CD14-positive monocyte (primary cell): ENCODE results near the gene NFKBIA. TPM values are rescaled to one million over a fixed set of nuclear protein-coding genes. Genes with fewer than 3 reads are reported as not detected.

Experiments used
- DNase-seq, 3 donors: peaks; one replicate each; pipeline ENCODE4 v3.0.0-alpha.2; 2011 to 2022
- H2AFZ ChIP-seq: 2 replicates; pipeline ENCODE4 v1.6.0; 2012; ENCODE audit warnings: mild to moderate bottlenecking, low read depth, low read length, inconsistent platforms; ENCODE audit not compliant: insufficient read depth, poor library complexity, severe bottlenecking
- H3K27ac ChIP-seq, 2 donors: 1 replicate in 1 of 2; 2 replicates in 1 of 2; pipeline ENCODE4 v1.5.1; 2012 to 2013; ENCODE audit warnings: low read length in 2 of 2, control low read depth in 1 of 2, inconsistent platforms in 1 of 2, low read depth in 1 of 2, mild to moderate bottlenecking in 1 of 2
- H3K27me3 ChIP-seq, 2 donors: one replicate each; pipeline versions ENCODE4 v1.6.0 to v1.6.1; 2011 to 2013; ENCODE audit warnings: low read length in 2 of 2; ENCODE audit not compliant: control insufficient read depth in 2 of 2, insufficient read depth in 2 of 2
- H3K36me3 ChIP-seq, 2 donors: replicated peaks in 1 of 2; 1 replicate in 1 of 2; 2 replicates in 1 of 2; pipeline versions ENCODE4 v1.5.1 to v1.6.1; 2012 to 2013; ENCODE audit warnings: low read length in 2 of 2, control low read depth in 1 of 2, inconsistent platforms in 1 of 2, mild to moderate bottlenecking in 1 of 2; ENCODE audit not compliant: insufficient read depth in 2 of 2, control insufficient read depth in 1 of 2
- H3K4me1 ChIP-seq, 2 donors: 1 replicate in 1 of 2; 2 replicates in 1 of 2; pipeline versions ENCODE4 v1.5.1 to v1.6.1; 2012 to 2013; ENCODE audit warnings: low read length in 2 of 2, control low read depth in 1 of 2, inconsistent platforms in 1 of 2, mild to moderate bottlenecking in 1 of 2, moderate library complexity in 1 of 2; ENCODE audit not compliant: insufficient read depth in 2 of 2, control insufficient read depth in 1 of 2
- H3K4me2 ChIP-seq: replicated peaks from 2 replicates; pipeline ENCODE3; 2012; ENCODE audit warnings: low read length, moderate library complexity, mild to moderate bottlenecking; ENCODE audit not compliant: poor library complexity, severe bottlenecking; ENCODE audit errors: extremely low read depth
- H3K4me3 ChIP-seq, 3 experiments: fragments of 200-600 bp in 1 of 3; sonication (generic) in 1 of 3; replicated peaks in 1 of 3; 1 replicate in 2 of 3; 2 replicates in 1 of 3; pipeline ENCODE4 v1.5.1; 2011 to 2013; ENCODE audit warnings: low read length in 3 of 3, mild to moderate bottlenecking in 3 of 3, control low read depth in 2 of 3, low read depth in 2 of 3, inconsistent platforms in 1 of 3, moderate library complexity in 1 of 3
- H3K79me2 ChIP-seq: 2 replicates; pipeline ENCODE4 v1.6.0; 2012; ENCODE audit warnings: mild to moderate bottlenecking, control low read depth, inconsistent platforms, low read length, moderate library complexity; ENCODE audit not compliant: insufficient read depth
- H3K9ac ChIP-seq: 2 replicates; pipeline ENCODE4 v1.6.0; 2017; ENCODE audit warnings: low read length, mild to moderate bottlenecking; ENCODE audit not compliant: insufficient read depth, poor library complexity, severe bottlenecking
- H3K9me3 ChIP-seq, 2 donors: replicated peaks in 1 of 2; 1 replicate in 1 of 2; 2 replicates in 1 of 2; pipeline versions ENCODE4 v1.5.1 to v1.6.1; 2012 to 2013; ENCODE audit warnings: low read length in 2 of 2, control low read depth in 1 of 2; ENCODE audit not compliant: control insufficient read depth in 1 of 2, insufficient read depth in 1 of 2
- H4K20me1 ChIP-seq: 2 replicates; pipeline ENCODE4 v1.6.0; 2012; ENCODE audit warnings: mild to moderate bottlenecking, low read length, control low read depth, moderate library complexity; ENCODE audit not compliant: insufficient read depth
- H3K27ac Mint-ChIP-seq, 7 donors: one replicate each; pipeline ENCODE4 v1.8.0; 2020; ENCODE audit warnings: mild to moderate bottlenecking in 7 of 7, mixed read lengths in 7 of 7, moderate library complexity in 6 of 7, inconsistent platforms in 2 of 7
- H3K27me3 Mint-ChIP-seq, 3 donors: one replicate each; pipeline ENCODE4 v1.8.0; 2021 to 2022; ENCODE audit warnings: low read depth in 3 of 3, mild to moderate bottlenecking in 3 of 3, mixed read lengths in 3 of 3, moderate library complexity in 3 of 3, inconsistent platforms in 1 of 3
- H3K36me3 Mint-ChIP-seq, 2 donors: one replicate each; pipeline ENCODE4 v1.8.0; 2020; ENCODE audit warnings: mixed read lengths in 2 of 2, inconsistent platforms in 1 of 2, mild to moderate bottlenecking in 1 of 2
- H3K4me1 Mint-ChIP-seq: one replicate; pipeline ENCODE4 v1.8.0; 2020; ENCODE audit warnings: mild to moderate bottlenecking, mixed read lengths
- H3K4me3 Mint-ChIP-seq, 2 donors: one replicate each; pipeline ENCODE4 v1.8.0; 2020; ENCODE audit warnings: mild to moderate bottlenecking in 2 of 2, mixed read lengths in 2 of 2, moderate library complexity in 1 of 2
- H3K9me3 Mint-ChIP-seq, 7 donors: one replicate each; pipeline ENCODE4 v1.8.0; 2020 to 2022; ENCODE audit warnings: mixed read lengths in 7 of 7, mild to moderate bottlenecking in 6 of 7, moderate library complexity in 6 of 7, inconsistent platforms in 2 of 7
- CTCF ChIP-seq: fragments of 200-600 bp; IDR thresholded peaks from one replicate; pipeline ENCODE4 v1.8.0; 2022; ENCODE audit warnings: antibody characterized with exemption, mild to moderate bottlenecking
- WGBS: methylation state at CpG from one replicate; pipeline ENCODE4 v1.1.5; 2013; ENCODE audit warnings: missing lambda C conversion rate; ENCODE audit not compliant: insufficient coverage; 5-methylcytosine and 5-hydroxymethylcytosine counted together
- intact Hi-C, 2 donors: fragments of 100-400 bp; cut with micrococcal nuclease; formaldehyde crosslinking; loops; one replicate each; pipeline versions ENCODE4 v1.15.0 to v1.15.1; 2023
- polyA plus RNA-seq, 3 donors: library from polyadenylated mRNA; depleted of rRNA in 1 of 3; unstranded in 2 of 3; stranded (reverse) in 1 of 3; fragments of 300-500 nt in 2 of 3; fragments of >200 nt in 1 of 3; fragmentation: Illumina TruSeq in 2 of 3; gene quantifications; 1 replicate in 2 of 3; 2 replicates in 1 of 3; pipeline ENCODE4 v1.2.3, GENCODE V29; 2012 to 2021

NFKBIA gene
- polyA plus RNA-seq, 3 donors = 868 to 4,739 (median 935) TPM

- H3K27ac ChIP-seq = no peak overlapping the region
- Mint-ChIP-seq H3K27me3 (peaks cover 0 to 7% (median 4%) of the 10 kb centered on the region in 3 donors), H3K9me3 (no peaks in the 10 kb centered on the region), H3K4me3 (no peak overlapping the region), H3K36me3 (no peaks in the 10 kb centered on the region), H3K27ac (no peak overlapping the region), H3K4me1 (peaks cover 12% of the 10 kb centered on the region)
- H3K4me1 ChIP-seq = no peaks in the 10 kb centered on the region
- no peak overlapping the region for H2AFZ ChIP-seq
- DNase-seq = no peak
- no peaks in the 10 kb centered on the region for H3K79me2 ChIP-seq
- intact Hi-C loops = loop anchor here (5.0 to 10.0 kb wide), 2 partner anchors 276 to 433 kb away; partner anchors contain the start of gene SRP54 (in 1 of the 2)
- H3K4me3 ChIP-seq = no peak overlapping the region
- H3K27me3 ChIP-seq = no peaks in the 10 kb centered on the region
- no peak overlapping the region for H3K9ac ChIP-seq
- H3K9me3 ChIP-seq = no peaks in the 10 kb centered on the region
- no peaks in the 10 kb centered on the region for H3K36me3 ChIP-seq
- no peak overlapping the region for H3K4me2 ChIP-seq
- WGBS = no CpG with 5 or more reads among the region's 2 CpGs
- H4K20me1 ChIP-seq = no peaks in the 10 kb centered on the region
- TF ChIP-seq CTCF = no peak
These were observed 13.5 kb upstream of the NFKBIA start for GRCh38 chr14:35418093-35418492.

GRCh38 chr14:35416108-35416750 is 11.7 kb upstream of the NFKBIA start:
- Histone ChIP-seq H3K9ac (no peak overlapping the region), H3K9me3 (no peaks in the 10 kb centered on the region), H3K27me3 (no peaks in the 10 kb centered on the region), H2AFZ (peak overlapping the region; percentile 42), H3K27ac (no peak overlapping the region), H3K79me2 (no peaks in the 10 kb centered on the region), H3K4me3 (no peak overlapping the region), H3K4me1 (no peaks in the 10 kb centered on the region), H4K20me1 (no peaks in the 10 kb centered on the region), H3K36me3 (no peaks in the 10 kb centered on the region), H3K4me2 (no peak overlapping the region)
- H3K27ac Mint-ChIP-seq = no peak overlapping the region
- intact Hi-C loops = loop anchor here (5.0 to 10.0 kb wide), 2 partner anchors 274 to 431 kb away; partner anchors contain the start of gene SRP54 (in 1 of the 2)
- WGBS = 50% methylated on average over 2 of the region's 5 CpGs
- H3K4me1 Mint-ChIP-seq = peaks cover 10% of the 10 kb centered on the region
- TF ChIP-seq CTCF = no peak
- peaks cover 0 to 5% (median 4%) of the 10 kb centered on the region in 3 donors for H3K27me3 Mint-ChIP-seq
- no peak overlapping the region for H3K4me3 Mint-ChIP-seq
- H3K9me3 Mint-ChIP-seq = no peaks in the 10 kb centered on the region
- H3K36me3 Mint-ChIP-seq = no peaks in the 10 kb centered on the region
- no peak for DNase-seq
